ENCODE data around the gene ALG9. TPM values are rescaled to one million over a fixed set of nuclear protein-coding genes. Genes with fewer than 3 reads are reported as not detected.
A peak's percentile ranks its signal among the peaks of the same experiment; 100 is the strongest.

ALG9 gene
- total and polyA plus RNA-seq, 2 of the 4 experiments (the other 2 are of a cell fraction) = 20.7 to 35.7 TPM

- Histone ChIP-seq H3K4me1 (ENCODE audit: control insufficient read depth, insufficient read depth, low read length) (peaks cover 14% of the 10 kb centered on the region), H3K4ac (ENCODE audit: low read depth, low read length) (no peak overlapping the region), H2AFZ (replicated peaks; ENCODE audit: low read length, poor library complexity) (no peak overlapping the region), H2AK5ac (ENCODE audit: low read depth, low read length) (no peak overlapping the region), H3K27ac (ENCODE audit: insufficient read depth, low read length) (peak overlapping the region; percentile 18; the same call in 1 of the 2 replicates), H3K9me1 (ENCODE audit: insufficient read depth, low read length) (0 out of 2 replicates have a peak, but pooled peaks cover 3% of the 10 kb centered on the region), H4K91ac (ENCODE audit: insufficient read depth, low read depth, low read length) (no peak overlapping the region), H2BK15ac (ENCODE audit: low read depth, low read length) (no peak overlapping the region), H3K18ac (ENCODE audit: low read depth, low read length) (peak overlapping the region; percentile 67; the same call in 1 of the 2 replicates), H4K5ac (ENCODE audit: low read depth, low read length) (peak overlapping the region; percentile 26; the same call in 1 of the 2 replicates), H3K9me3 (ENCODE audit: control insufficient read depth, insufficient read depth, low read length) (no peaks in the 10 kb centered on the region), H2AK9ac (replicated peaks; ENCODE audit: low read depth, low read length, poor library complexity) (no peak overlapping the region), H3K23ac (ENCODE audit: low read depth, low read length) (no peak overlapping the region), H3K79me1 (ENCODE audit: low read depth in 1 of 2, low read length in 2 of 2) (peaks cover 3 to 10% of the 10 kb centered on the region in 2 experiments; a peak in 2 of 4 replicates), H2BK20ac (ENCODE audit: low read depth, low read length) (no peak overlapping the region; the same call in 1 of the 2 replicates), H3K56ac (ENCODE audit: extremely low read depth, insufficient read depth, low read length) (no peak overlapping the region), H2BK120ac (ENCODE audit: low read depth, low read length) (no peak overlapping the region), H3K4me2 (ENCODE audit: low read depth, low read length) (no peak overlapping the region; the same call in 1 of the 2 replicates), H4K8ac (ENCODE audit: low read depth in 2 of 2, low read length in 2 of 2) (no peak overlapping the region), H3K36me3 (ENCODE audit: control insufficient read depth, insufficient read depth, low read length) (no peaks in the 10 kb centered on the region; the same call in 1 of the 2 replicates), H3K14ac (replicated peaks; ENCODE audit: low read depth, low read length) (no peak overlapping the region), H3K4me3 (ENCODE audit: insufficient read depth, low read depth, low read length) (no peak overlapping the region), H4K20me1 (ENCODE audit: insufficient read depth, low read length) (peaks cover 3% of the 10 kb centered on the region; the same call in 1 of the 2 replicates), H3K9ac (ENCODE audit: low read depth, low read length) (no peak overlapping the region), H2BK5ac (ENCODE audit: low read depth, low read length, poor library complexity, severe bottlenecking) (peak overlapping the region; percentile 66), H3K27me3 (ENCODE audit: control insufficient read depth, insufficient read depth, low read length) (no peaks in the 10 kb centered on the region)
- BruUV-seq (replicated peaks) = no TSS peak
- ChIA-PET POLR2A (ENCODE audit: unreplicated experiment) (interaction anchor here (0.9 kb wide), 1 partner anchor 13 kb away, joined by 3 read pairs; no protein-coding TSS in a partner anchor), CTCF (interaction anchor here (0.9 kb wide), 1 partner anchor 21 kb away, joined by 3 read pairs; no protein-coding TSS in a partner anchor)
- no CpG with 5 or more reads among the region's 1 CpG for WGBS, 2 experiments (ENCODE audit: extremely low coverage in 2 of 2, insufficient read length in 1 of 2)
- intact Hi-C loops (cut with micrococcal nuclease) (loop anchor here (5.0 kb wide), 1 partner anchor 37 kb away; no protein-coding TSS in a partner anchor), in situ Hi-C loops (cut with MboI; ENCODE audit: low sequenced_read_pairs) (no loop called here), dilution Hi-C loops (cut with HindIII; ENCODE audit: low sequenced_read_pairs, unreplicated experiment) (no loop called here)
- ATAC-seq (ENCODE audit: low read depth) = peak; percentile 76
- DNase-seq = peak; percentile 82
- TF ChIP-seq, protein P1, sequence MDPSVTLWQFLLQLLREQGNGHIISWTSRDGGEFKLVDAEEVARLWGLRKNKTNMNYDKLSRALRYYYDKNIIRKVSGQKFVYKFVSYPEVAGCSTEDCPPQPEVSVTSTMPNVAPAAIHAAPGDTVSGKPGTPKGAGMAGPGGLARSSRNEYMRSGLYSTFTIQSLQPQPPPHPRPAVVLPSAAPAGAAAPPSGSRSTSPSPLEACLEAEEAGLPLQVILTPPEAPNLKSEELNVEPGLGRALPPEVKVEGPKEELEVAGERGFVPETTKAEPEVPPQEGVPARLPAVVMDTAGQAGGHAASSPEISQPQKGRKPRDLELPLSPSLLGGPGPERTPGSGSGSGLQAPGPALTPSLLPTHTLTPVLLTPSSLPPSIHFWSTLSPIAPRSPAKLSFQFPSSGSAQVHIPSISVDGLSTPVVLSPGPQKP (IDR thresholded peaks at IDR 0.05; ENCODE audit: borderline replicate concordance, low read depth, low read length) = no peak
- TF ChIP-seq MXI1 (IDR thresholded peaks at IDR 0.05; ENCODE audit: borderline replicate concordance, low read depth, low read length) = no peak
- TF ChIP-seq MAFK (IDR thresholded peaks at IDR 0.05; ENCODE audit: low read depth, low read length) = no peak
- TF ChIP-seq FOS (IDR thresholded peaks at IDR 0.05; ENCODE audit: low read depth, low read length) = no peak
- TF ChIP-seq RCOR1 (IDR thresholded peaks at IDR 0.05; ENCODE audit: insufficient replicate concordance, low read length) = no peak
- no peak for TF ChIP-seq NFE2L2 (IDR thresholded peaks at IDR 0.05; ENCODE audit: low read depth, low read length)
- no peak for TF ChIP-seq SMC3 (IDR thresholded peaks at IDR 0.05; ENCODE audit: low read depth, low read length)
- no peak for TF ChIP-seq BHLHE40 (IDR thresholded peaks at IDR 0.05; ENCODE audit: low read depth, low read length)
- no peak for TF ChIP-seq MAZ (IDR thresholded peaks at IDR 0.05; ENCODE audit: borderline replicate concordance, low read depth, low read length)
- TF ChIP-seq USF2 (IDR thresholded peaks at IDR 0.05; ENCODE audit: low read depth, low read length) = no peak
- no peak for TF ChIP-seq POLR2A (IDR thresholded peaks at IDR 0.05; ENCODE audit: low read depth, low read length)
- TF ChIP-seq, protein P2, sequence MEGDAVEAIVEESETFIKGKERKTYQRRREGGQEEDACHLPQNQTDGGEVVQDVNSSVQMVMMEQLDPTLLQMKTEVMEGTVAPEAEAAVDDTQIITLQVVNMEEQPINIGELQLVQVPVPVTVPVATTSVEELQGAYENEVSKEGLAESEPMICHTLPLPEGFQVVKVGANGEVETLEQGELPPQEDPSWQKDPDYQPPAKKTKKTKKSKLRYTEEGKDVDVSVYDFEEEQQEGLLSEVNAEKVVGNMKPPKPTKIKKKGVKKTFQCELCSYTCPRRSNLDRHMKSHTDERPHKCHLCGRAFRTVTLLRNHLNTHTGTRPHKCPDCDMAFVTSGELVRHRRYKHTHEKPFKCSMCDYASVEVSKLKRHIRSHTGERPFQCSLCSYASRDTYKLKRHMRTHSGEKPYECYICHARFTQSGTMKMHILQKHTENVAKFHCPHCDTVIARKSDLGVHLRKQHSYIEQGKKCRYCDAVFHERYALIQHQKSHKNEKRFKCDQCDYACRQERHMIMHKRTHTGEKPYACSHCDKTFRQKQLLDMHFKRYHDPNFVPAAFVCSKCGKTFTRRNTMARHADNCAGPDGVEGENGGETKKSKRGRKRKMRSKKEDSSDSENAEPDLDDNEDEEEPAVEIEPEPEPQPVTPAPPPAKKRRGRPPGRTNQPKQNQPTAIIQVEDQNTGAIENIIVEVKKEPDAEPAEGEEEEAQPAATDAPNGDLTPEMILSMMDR (conservative IDR thresholded peaks at IDR 0.05; ENCODE audit: low read depth, low read length) = no peak
These were observed 52.1 kb downstream of the ALG9 start for GRCh38 chr11:111819161-111819828.
